Left ventricle myocardium inferior (tissue), 1 donor: ENCODE measurements around the gene TMEM94. TPM values are rescaled to one million over a fixed set of nuclear protein-coding genes. Genes with fewer than 3 reads are reported as not detected.
A peak's percentile ranks its signal among the peaks of the same experiment; 100 is the strongest.
"Not testable (repeated sequence)": the region's sequence is repeated elsewhere in the genome, so short reads cannot be mapped to it uniquely, and the experiment has no call there.

Source experiments
- DNase-seq: peaks from one replicate; pipeline ENCODE4 v3.0.0-alpha.2; 2020
- H3K27ac ChIP-seq: fragments of 200-600 bp; replicated peaks from 2 replicates; pipeline ENCODE4 v1.8.0; 2021
- H3K27me3 ChIP-seq: fragments of 200-600 bp; 2 replicates; pipeline ENCODE4 v1.8.0; 2021; ENCODE audit warnings: low read depth
- H3K36me3 ChIP-seq: fragments of 200-600 bp; 2 replicates; pipeline ENCODE4 v1.8.0; 2021
- H3K4me1 ChIP-seq: fragments of 200-600 bp; 2 replicates; pipeline ENCODE4 v1.8.0; 2021
- H3K4me3 ChIP-seq: fragments of 200-600 bp; 2 replicates; pipeline ENCODE4 v1.8.0; 2021; ENCODE audit warnings: mild to moderate bottlenecking, moderate library complexity
- H3K9me3 ChIP-seq: fragments of 200-600 bp; replicated peaks from 2 replicates; pipeline ENCODE4 v1.8.0; 2021
- CTCF ChIP-seq: fragments of 200-600 bp; IDR thresholded peaks from 2 replicates; pipeline ENCODE4 v1.8.0; 2021; ENCODE audit warnings: antibody characterized with exemption, mild to moderate bottlenecking, borderline replicate concordance
- intact Hi-C: fragments of 100-400 bp; cut with micrococcal nuclease; formaldehyde crosslinking; loops from one replicate; pipeline ENCODE4 v1.11.0; 2022
- total RNA-seq: library from RNA; stranded (reverse); fragmentation: NEBNext Ultra II Directional; extraction: Animal tissue kit (Norgen Biotek cat#: 25700); gene quantifications from one replicate; pipeline ENCODE4 v1.2.1, GENCODE V29; 2021
- donor health status: DM: no; HTN: yes; CAD: no; lungs with severe emphysema.

TMEM94 gene
- total RNA-seq, 1 donor from 2014 or later, result 38.8 TPM

- H3K9me3 ChIP-seq, result no peaks in the 10 kb centered on the region
- no peaks in the 10 kb centered on the region for H3K27me3 ChIP-seq
- no peak overlapping the region for H3K27ac ChIP-seq
- intact Hi-C loops, result no loop called here
- no peak for TF ChIP-seq CTCF
- H3K4me1 ChIP-seq, result peaks cover 36% of the 10 kb centered on the region
- H3K36me3 ChIP-seq, result no peaks in the 10 kb centered on the region
- no peak for DNase-seq
- H3K4me3 ChIP-seq, result no peak overlapping the region
Observed at GRCh38 chr17:75454193-75454592, 2.2 kb upstream of the TMEM94 start.

DNA sequence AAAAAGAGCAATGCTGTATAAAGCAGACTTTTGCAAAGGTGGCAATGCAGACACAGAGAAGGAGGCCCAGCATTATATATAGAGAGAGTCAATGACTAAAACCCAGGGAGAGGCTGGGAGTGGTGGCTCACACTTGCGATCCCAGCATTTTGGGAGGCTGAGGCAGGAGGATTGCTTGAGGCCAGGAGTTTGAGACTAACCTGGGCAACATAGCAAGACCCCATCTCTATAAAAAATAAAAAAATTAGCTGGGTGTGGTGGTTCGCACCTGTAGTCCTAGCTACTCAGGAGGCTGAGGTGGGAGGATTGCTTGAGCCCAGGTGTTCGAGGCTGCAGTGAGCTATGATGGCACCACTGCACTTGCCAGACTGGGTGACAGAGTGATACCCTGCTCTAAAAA lies 1.8 kb upstream of the TMEM94 start:
- H3K36me3 ChIP-seq, H3K27me3 ChIP-seq, H3K9me3 ChIP-seq, intact Hi-C loops, DNase-seq, H3K4me3 ChIP-seq, H3K27ac ChIP-seq: not testable (repeated sequence)
- peaks cover 41% of the 10 kb centered on the region for H3K4me1 ChIP-seq

GRCh38 chr17:75456039-75456416 lies 407 bp upstream of the TMEM94 start:
- H3K4me3 ChIP-seq, result peak overlapping the region; percentile 93
- no peak for DNase-seq
- H3K27me3 ChIP-seq, result no peaks in the 10 kb centered on the region
- no peak for TF ChIP-seq CTCF
- no peaks in the 10 kb centered on the region for H3K9me3 ChIP-seq
- no peaks in the 10 kb centered on the region for H3K36me3 ChIP-seq
- intact Hi-C loops, result no loop called here
- peak overlapping the region; percentile 92 for H3K27ac ChIP-seq
- peaks cover 51% of the 10 kb centered on the region for H3K4me1 ChIP-seq

- Histone ChIP-seq H3K4me3 (peak overlapping the region; percentile 93), H3K9me3 (no peaks in the 10 kb centered on the region), H3K4me1 (peaks cover 51% of the 10 kb centered on the region), H3K27me3 (no peaks in the 10 kb centered on the region), H3K36me3 (no peaks in the 10 kb centered on the region), H3K27ac (peak overlapping the region; percentile 92)
- no peak for DNase-seq
- intact Hi-C loops, result no loop called here
- TF ChIP-seq CTCF, result peak; percentile 19
Observed at GRCh38 chr17:75457047-75457654, 716 bp downstream of the TMEM94 start.

- no peak for TF ChIP-seq CTCF
- Histone ChIP-seq H3K4me3 (peak overlapping the region; percentile 11), H3K36me3 (no peaks in the 10 kb centered on the region), H3K4me1 (peaks cover 60% of the 10 kb centered on the region), H3K9me3 (no peaks in the 10 kb centered on the region), H3K27ac (peak overlapping the region; percentile 70), H3K27me3 (no peaks in the 10 kb centered on the region)
- DNase-seq, result no peak
- intact Hi-C loops, result no loop called here
Observed at GRCh38 chr17:75459246-75459589, 2.8 kb downstream of the TMEM94 start.

GRCh38 chr17:75459590-75460267 lies 3.3 kb downstream of the TMEM94 start:
- Histone ChIP-seq H3K4me1 (peaks cover 60% of the 10 kb centered on the region), H3K27me3 (no peaks in the 10 kb centered on the region), H3K4me3 (peak overlapping the region; percentile 11), H3K27ac (peak overlapping the region; percentile 70), H3K9me3 (no peaks in the 10 kb centered on the region), H3K36me3 (no peaks in the 10 kb centered on the region)
- DNase-seq, result no peak
- intact Hi-C loops, result no loop called here
- TF ChIP-seq CTCF, result no peak
